Measurements from ENCODE around the gene CETN2.

- no peak for TF ChIP-seq EZH2 (IDR thresholded peaks at IDR 0.05; ENCODE audit: borderline replicate concordance, low read length)
- no peak for TF ChIP-seq CTCF (IDR thresholded peaks at IDR 0.05; ENCODE audit: low read length)
Measured at GRCh38 chrX:152853986-152854385, 23.4 kb upstream of the CETN2 start.

Data from OCI-LY1 (cell line).